SIG-M5 (cell line): Measurements from ENCODE around the gene SPC24.
A peak's percentile ranks its signal among the peaks of the same experiment; 100 is the strongest.
"Not testable (repeated sequence)": the region's sequence is repeated elsewhere in the genome, so short reads cannot be mapped to it uniquely, and the experiment has no call there.

Experiments used
- DNase-seq: peaks from one replicate; lab custom pipeline; 2025; lab: John Stamatoyannopoulos, UW

SPC24 gene

DNA sequence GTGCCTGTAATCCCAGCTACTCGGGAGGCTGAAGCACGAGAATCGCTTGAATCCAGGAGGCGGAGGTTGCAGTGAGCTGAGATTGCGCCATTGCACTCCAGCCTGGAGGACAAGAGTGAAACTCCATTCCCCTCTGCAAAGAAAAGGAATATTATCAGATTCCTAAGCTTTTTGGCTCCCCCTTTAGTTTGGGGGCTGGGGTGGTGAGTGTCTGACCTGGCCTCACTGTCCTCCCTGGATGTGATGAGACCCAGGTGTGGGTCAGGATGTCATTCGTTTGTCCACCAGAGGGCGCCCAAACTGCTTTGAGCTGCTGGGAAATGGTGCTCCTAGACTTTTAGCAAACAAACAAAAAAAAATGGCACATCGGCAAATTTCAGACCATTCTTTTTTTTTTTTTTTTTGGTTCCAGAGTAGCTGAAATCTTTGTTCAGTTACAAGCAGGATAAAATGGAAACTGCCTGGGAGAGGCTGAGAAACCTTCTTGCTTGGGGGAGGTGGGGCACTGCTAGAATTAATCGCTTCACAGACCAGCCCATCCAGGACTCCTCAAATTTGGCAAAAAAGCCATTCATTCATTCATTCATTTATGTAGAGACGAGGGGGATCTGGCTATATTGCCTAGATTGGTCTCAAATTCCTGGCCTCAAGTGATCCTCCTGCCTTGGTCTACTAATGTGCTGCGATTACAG is 29.4 kb downstream of the SPC24 start:
- DNase-seq = no peak

DNA sequence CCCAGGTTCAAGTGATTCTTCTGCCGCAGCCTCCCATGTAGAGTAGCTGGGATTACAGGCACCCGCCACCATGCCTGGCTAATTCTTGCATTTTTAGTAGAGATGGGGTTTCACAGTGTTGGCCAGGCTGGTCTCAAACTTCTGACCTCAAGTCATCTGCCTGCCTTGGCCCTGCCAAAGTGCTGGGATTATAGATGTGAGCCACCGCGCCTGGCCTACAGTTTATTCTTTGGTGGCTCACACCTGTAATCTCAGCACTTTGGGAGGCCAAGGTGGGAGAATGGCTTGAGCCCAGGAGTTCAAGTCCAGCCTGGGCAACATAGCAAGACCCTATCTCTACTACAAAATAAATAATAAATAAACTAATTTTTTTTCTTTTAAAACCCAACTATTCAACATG is 31.4 kb downstream of the SPC24 start:
- DNase-seq = not testable (repeated sequence)

- no peak for DNase-seq
Observed at GRCh38 chr19:11123114-11123513, 32.5 kb downstream of the SPC24 start.

GRCh38 chr19:11121963-11122362 is 33.6 kb downstream of the SPC24 start:
- not testable (repeated sequence) for DNase-seq

GRCh38 chr19:11116507-11116906 is 39.1 kb downstream of the SPC24 start:
- DNase-seq = no peak

DNA sequence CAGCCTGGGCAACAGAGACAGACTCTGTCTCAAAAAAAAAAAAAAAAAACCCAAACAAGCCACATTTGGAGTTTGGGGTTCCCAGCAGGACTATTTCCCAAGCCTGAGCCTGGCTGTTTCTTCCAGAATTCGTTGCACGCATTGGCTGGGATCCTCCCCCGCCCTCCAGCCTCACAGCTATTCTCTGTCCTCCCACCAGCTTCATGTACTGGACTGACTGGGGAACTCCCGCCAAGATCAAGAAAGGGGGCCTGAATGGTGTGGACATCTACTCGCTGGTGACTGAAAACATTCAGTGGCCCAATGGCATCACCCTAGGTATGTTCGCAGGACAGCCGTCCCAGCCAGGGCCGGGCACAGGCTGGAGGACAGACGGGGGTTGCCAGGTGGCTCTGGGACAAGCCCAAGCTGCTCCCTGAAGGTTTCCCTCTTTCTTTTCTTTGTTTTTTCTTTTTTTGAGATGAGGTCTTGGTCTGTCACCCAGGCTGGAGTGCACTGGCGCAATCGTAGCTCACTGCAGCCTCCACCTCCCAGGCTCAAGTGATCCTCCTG is 39.6 kb downstream of the SPC24 start:
- no peak for DNase-seq

GRCh38 chr19:11115042-11115441 is 40.5 kb downstream of the SPC24 start:
- DNase-seq = no peak

DNA sequence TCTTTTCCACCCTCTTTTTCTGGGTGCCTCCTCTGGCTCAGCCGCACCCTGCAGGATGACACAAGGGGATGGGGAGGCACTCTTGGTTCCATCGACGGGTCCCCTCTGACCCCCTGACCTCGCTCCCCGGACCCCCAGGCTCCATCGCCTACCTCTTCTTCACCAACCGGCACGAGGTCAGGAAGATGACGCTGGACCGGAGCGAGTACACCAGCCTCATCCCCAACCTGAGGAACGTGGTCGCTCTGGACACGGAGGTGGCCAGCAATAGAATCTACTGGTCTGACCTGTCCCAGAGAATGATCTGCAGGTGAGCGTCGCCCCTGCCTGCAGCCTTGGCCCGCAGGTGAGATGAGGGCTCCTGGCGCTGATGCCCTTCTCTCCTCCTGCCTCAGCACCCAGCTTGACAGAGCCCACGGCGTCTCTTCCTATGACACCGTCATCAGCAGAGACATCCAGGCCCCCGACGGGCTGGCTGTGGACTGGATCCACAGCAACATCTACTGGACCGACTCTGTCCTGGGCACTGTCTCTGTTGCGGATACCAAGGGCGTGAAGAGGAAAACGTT is 42.4 kb downstream of the SPC24 start:
- no peak for DNase-seq

DNA sequence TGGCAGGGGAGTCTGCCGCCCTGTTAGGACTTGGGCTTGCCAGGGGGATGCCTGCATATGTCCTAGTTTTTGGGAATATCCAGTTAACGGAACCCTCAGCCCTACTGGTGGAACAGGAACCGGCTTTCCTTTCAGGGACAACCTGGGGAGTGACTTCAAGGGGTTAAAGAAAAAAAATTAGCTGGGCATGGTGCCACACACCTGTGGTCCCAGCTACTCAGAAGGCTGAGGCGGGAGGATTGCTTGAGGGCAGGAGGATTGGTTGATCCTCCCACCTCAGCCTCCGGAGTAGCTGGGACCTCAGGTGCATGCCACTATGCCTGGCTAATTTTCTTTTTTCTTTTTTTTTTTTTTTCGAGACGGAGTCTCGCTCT is 43.8 kb downstream of the SPC24 start:
- DNase-seq = no peak

GRCh38 chr19:11111117-11111770 is 44.3 kb downstream of the SPC24 start:
- DNase-seq = no peak

DNA sequence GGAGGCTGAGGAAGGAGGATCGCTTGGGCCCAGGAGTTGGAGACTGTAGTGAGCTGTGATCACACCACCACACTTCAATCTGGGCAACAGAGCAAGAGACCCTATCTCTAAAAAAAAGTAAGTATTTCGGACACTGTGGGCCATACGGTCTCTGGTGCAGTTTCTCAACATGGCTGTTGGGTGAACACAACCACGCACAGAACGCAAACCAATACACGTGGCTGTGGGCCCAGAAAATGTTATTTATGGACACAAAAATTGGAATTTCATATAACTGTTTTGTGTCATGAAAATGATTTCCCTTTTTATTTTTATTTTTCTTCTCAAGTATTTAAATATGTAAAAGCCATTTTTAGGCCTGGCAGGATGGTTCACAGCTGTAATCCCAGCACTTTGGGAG is 46.8 kb downstream of the SPC24 start:
- DNase-seq = no peak

DNA sequence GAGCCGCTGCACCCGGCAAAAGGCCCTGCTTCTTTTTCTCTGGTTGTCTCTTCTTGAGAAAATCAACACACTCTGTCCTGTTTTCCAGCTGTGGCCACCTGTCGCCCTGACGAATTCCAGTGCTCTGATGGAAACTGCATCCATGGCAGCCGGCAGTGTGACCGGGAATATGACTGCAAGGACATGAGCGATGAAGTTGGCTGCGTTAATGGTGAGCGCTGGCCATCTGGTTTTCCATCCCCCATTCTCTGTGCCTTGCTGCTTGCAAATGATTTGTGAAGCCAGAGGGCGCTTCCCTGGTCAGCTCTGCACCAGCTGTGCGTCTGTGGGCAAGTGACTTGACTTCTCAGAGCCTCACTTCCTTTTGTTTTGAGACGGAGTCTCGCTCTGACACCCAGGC is 49.1 kb downstream of the SPC24 start:
- DNase-seq = no peak

GRCh38 chr19:11105014-11105636 is 50.5 kb downstream of the SPC24 start:
- DNase-seq = no peak

DNA sequence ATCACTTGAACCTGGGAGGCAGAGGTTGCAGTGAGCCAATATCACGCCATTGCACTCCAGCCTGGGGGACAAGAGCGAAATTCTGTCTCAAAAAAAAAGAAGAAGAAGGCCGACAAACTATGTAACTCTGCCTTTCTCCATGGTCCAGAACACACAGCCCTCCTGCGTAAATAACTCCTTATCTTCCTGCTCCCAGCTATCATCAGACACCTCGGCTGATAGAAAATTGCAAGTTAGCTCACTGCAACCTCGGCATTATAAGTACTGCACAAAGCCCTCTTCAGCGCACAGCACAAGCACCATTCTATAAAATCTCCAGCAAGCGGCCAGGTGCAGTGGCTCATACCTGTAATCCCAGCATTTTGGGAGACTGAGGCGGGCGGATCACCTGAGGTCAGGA is 51.9 kb downstream of the SPC24 start:
- DNase-seq = not testable (repeated sequence)

DNA sequence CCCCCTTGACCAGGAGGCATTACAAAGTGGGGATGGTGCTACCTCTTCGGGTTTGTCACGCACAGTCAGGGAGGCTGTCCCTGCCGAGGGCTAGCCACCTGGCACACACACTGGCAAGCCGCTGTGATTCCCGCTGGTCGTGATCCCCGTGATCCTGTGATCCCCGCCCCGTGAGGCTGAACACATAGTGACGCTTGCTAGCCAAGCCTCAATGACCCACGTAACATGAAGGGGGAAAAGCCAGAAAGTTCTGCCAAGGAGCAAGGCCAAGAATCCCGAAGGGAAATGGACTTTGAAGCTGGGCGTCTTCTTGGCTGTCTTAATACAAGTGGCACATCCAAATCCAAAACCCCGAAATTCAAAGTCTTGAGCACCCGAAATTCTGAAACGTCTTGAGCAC is 52.6 kb downstream of the SPC24 start:
- DNase-seq = no peak

DNA sequence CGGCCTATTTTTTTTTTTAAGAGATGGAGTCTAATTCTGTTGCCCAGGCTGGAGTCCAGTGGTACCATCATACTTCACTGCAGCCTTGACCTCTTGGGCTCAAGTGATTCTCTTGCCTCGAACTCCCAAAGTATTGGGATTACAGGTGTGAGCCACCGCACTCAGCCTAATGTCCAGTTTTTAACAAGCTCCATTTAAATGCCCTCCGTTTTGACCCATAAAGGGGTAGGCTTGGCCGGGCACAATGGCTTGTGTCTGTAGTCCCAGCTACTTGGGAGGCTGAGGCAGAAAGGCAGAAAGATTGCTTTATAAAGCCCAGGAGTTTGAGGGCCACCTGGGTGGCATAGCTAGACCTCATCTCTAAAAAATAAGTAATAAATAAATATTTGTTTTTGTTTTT is 54.5 kb downstream of the SPC24 start:
- DNase-seq = no peak

DNA sequence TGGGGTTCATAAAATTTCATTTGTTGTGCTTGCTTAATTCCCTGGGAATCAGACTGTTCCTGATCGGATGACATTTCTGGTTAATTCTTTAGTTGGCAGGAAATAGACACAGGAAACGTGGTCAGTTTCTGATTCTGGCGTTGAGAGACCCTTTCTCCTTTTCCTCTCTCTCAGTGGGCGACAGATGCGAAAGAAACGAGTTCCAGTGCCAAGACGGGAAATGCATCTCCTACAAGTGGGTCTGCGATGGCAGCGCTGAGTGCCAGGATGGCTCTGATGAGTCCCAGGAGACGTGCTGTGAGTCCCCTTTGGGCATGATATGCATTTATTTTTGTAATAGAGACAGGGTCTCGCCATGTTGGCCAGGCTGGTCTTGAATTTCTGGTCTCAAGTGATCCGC is 55.5 kb downstream of the SPC24 start:
- no peak for DNase-seq

GRCh38 chr19:11098861-11099260 is 56.7 kb downstream of the SPC24 start:
- DNase-seq = no peak

DNA sequence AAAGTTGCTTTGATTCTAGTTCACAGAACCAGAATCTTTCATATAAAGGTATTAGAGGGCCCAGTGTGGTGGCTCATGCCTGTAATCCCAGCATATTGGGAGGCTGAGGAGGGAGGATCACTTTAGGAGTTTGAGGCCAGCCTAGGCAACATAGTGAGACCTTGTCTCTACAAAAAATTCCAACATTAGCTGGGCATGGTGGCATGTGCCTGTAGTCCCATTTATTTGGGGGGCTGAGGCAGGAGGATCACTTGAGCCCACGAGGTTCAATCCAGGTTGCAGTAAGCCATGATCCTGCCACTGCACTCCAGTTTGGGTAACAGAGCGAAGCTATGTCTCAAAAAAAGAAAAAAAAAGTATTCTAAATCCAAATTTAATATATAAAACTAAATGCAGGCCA is 57.3 kb downstream of the SPC24 start:
- DNase-seq = no peak

- DNase-seq = not testable (repeated sequence)
Observed at GRCh38 chr19:11097367-11097766, 58.2 kb downstream of the SPC24 start.

DNA sequence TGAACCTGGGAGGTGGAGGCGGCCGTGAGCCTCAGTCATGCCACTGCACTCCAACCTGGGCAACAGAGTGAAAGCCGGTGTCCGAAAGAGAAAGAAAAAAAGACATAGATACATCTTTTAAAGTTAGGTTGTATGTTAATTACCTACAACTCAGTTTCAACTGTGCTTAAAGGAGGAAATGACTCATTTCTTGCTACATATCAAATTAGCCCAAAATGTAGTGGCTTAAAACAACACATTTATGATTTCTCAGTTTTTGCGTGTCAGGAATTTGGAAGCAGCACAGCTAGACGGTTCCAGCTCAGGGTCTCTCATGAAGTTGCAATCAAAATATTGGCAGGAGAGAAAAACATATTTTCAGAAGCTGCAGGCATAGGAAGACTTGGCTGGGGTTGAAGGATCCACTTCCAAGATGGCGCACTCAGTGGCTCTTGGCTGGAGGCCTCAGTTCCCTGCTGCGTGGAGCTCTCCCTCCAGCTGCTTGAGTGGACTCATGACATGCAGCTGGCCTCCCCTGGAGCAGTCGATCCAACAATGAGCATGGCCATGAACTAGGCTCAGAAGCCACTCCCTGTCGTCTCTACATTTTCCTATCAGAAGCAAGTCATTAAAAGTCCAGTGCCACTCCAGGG is 59.3 kb downstream of the SPC24 start:
- DNase-seq = peak; percentile 35
